Measurements from ENCODE around the gene INPP4B. TPM values are rescaled to one million over a fixed set of nuclear protein-coding genes. Genes with fewer than 3 reads are reported as not detected.
"Not testable (repeated sequence)": the region's sequence is repeated elsewhere in the genome, so short reads cannot be mapped to it uniquely, and the experiment has no call there.

Gene INPP4B
- total RNA-seq, 1 donor from 2014 or later = 32.7 TPM

- no peak overlapping the region for H3K4me3 ChIP-seq
- no peaks in the 10 kb centered on the region for H3K36me3 ChIP-seq
- no peaks in the 10 kb centered on the region for H3K27me3 ChIP-seq
- intact Hi-C loops (cut with DNase I) = loop anchor here (5.0 to 10.0 kb wide), 3 partner anchors 439 to 724 kb away; no protein-coding TSS in a partner anchor
- no peaks in the 10 kb centered on the region for H3K9me3 ChIP-seq
- peak overlapping the region in 1 of 2 donors; percentile 35 for H3K27ac ChIP-seq
- DNase-seq (ENCODE audit: low spot score in 2 of 2) = no peak
- peaks cover 0 to 10% of the 10 kb centered on the region in 2 donors for H3K4me1 ChIP-seq
- TF ChIP-seq, protein P1, sequence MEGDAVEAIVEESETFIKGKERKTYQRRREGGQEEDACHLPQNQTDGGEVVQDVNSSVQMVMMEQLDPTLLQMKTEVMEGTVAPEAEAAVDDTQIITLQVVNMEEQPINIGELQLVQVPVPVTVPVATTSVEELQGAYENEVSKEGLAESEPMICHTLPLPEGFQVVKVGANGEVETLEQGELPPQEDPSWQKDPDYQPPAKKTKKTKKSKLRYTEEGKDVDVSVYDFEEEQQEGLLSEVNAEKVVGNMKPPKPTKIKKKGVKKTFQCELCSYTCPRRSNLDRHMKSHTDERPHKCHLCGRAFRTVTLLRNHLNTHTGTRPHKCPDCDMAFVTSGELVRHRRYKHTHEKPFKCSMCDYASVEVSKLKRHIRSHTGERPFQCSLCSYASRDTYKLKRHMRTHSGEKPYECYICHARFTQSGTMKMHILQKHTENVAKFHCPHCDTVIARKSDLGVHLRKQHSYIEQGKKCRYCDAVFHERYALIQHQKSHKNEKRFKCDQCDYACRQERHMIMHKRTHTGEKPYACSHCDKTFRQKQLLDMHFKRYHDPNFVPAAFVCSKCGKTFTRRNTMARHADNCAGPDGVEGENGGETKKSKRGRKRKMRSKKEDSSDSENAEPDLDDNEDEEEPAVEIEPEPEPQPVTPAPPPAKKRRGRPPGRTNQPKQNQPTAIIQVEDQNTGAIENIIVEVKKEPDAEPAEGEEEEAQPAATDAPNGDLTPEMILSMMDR (IDR thresholded peaks at IDR 0.05) = no peak
Observed at GRCh38 chr4:142815834-142816233, 30.3 kb downstream of the INPP4B start.

- H3K4me3 ChIP-seq = no peak overlapping the region
- intact Hi-C loops (cut with DNase I) = loop anchor here (10.0 kb wide), 1 partner anchor 541 kb away; no protein-coding TSS in a partner anchor
- TF ChIP-seq, protein P1 (IDR thresholded peaks at IDR 0.05) = no peak
Observed at GRCh38 chr4:142813388-142813787, 32.7 kb downstream of the INPP4B start.

GRCh38 chr4:142812091-142812490, 34.0 kb downstream of the INPP4B start:
- no peaks in the 10 kb centered on the region for H3K27me3 ChIP-seq
- no peaks in the 10 kb centered on the region for H3K9me3 ChIP-seq
- no peak overlapping the region for H3K27ac ChIP-seq
- H3K36me3 ChIP-seq = no peaks in the 10 kb centered on the region
- DNase-seq (ENCODE audit: low spot score in 2 of 2) = no peak
- no peak overlapping the region for H3K4me3 ChIP-seq
- peaks cover 0 to 3% of the 10 kb centered on the region in 2 donors for H3K4me1 ChIP-seq
- TF ChIP-seq, protein P1 (IDR thresholded peaks at IDR 0.05) = no peak
- intact Hi-C loops (cut with DNase I) = loop anchor here (10.0 kb wide), 1 partner anchor 543 kb away; no protein-coding TSS in a partner anchor

More at GRCh38 chr4:142813388-142813787, 32.7 kb downstream of the INPP4B start:
- Histone ChIP-seq H3K27me3 (no peaks in the 10 kb centered on the region), H3K9me3 (no peaks in the 10 kb centered on the region), H3K36me3 (no peaks in the 10 kb centered on the region), H3K4me1 (peaks cover 0 to 5% of the 10 kb centered on the region in 2 donors), H3K27ac (no peak overlapping the region)
- no peak for DNase-seq (ENCODE audit: low spot score in 2 of 2)

GRCh38 chr4:142811034-142811433, 35.1 kb downstream of the INPP4B start:
- no peaks in the 10 kb centered on the region for H3K27me3 ChIP-seq
- H3K4me1 ChIP-seq = no peaks in the 10 kb centered on the region
- H3K36me3 ChIP-seq = no peaks in the 10 kb centered on the region
- intact Hi-C loops (cut with DNase I) = loop anchor here (10.0 kb wide), 1 partner anchor 544 kb away; no protein-coding TSS in a partner anchor
- no peak for DNase-seq (ENCODE audit: low spot score in 2 of 2)
- TF ChIP-seq, protein P1 (IDR thresholded peaks at IDR 0.05) = no peak
- no peak overlapping the region for H3K27ac ChIP-seq
- no peak overlapping the region for H3K4me3 ChIP-seq
- H3K9me3 ChIP-seq = no peaks in the 10 kb centered on the region

- Histone ChIP-seq H3K9me3 (no peaks in the 10 kb centered on the region), H3K27ac (no peak overlapping the region), H3K4me1 (no peaks in the 10 kb centered on the region), H3K36me3 (no peaks in the 10 kb centered on the region), H3K27me3 (no peaks in the 10 kb centered on the region), H3K4me3 (no peak overlapping the region)
- TF ChIP-seq, protein P1 (IDR thresholded peaks at IDR 0.05) = no peak
- no peak for DNase-seq (ENCODE audit: low spot score in 2 of 2)
- intact Hi-C loops (cut with DNase I) = no loop called here
Observed at GRCh38 chr4:142809559-142809958, 36.5 kb downstream of the INPP4B start.

GRCh38 chr4:142803879-142804278, 42.2 kb downstream of the INPP4B start:
- H3K27ac ChIP-seq; H3K36me3 ChIP-seq; H3K9me3 ChIP-seq; H3K4me3 ChIP-seq; intact Hi-C loops (cut with DNase I); H3K4me1 ChIP-seq; DNase-seq (ENCODE audit: low spot score in 2 of 2); H3K27me3 ChIP-seq: not testable (repeated sequence)

Measured in ascending aorta (tissue), 2 donors.